Upper lobe of left lung (tissue), 6 donors: Measurements from ENCODE around the gene IPMK. TPM values are rescaled to one million over a fixed set of nuclear protein-coding genes. Genes with fewer than 3 reads are reported as not detected.

ENCODE experiments used
- ATAC-seq, 2 donors: fragments of 200-7000 bp; cut with Tn5 transposase; one replicate each; pipeline ENCODE4 v1.9.1; 2022; ENCODE audit warnings: mild to moderate bottlenecking in 2 of 2, moderate library complexity in 2 of 2; ENCODE audit not compliant: low FRiP score in 2 of 2
- DNase-seq, 2 donors: peaks; one replicate each; pipeline ENCODE4 v3.0.0-alpha.2; 2019 to 2020
- H3K27ac ChIP-seq, 4 donors: fragments of 200-600 bp; sonication (generic); one replicate each; pipeline ENCODE4 v1.5.1; 2016 to 2019
- H3K27me3 ChIP-seq, 4 donors: fragments of 200-600 bp; sonication (generic); one replicate each; pipeline ENCODE4 v1.5.1; 2017 to 2019
- H3K36me3 ChIP-seq, 4 donors: fragments of 200-600 bp; sonication (generic); one replicate each; pipeline ENCODE4 v1.5.1; 2016 to 2019
- H3K4me1 ChIP-seq, 4 donors: fragments of 200-600 bp; sonication (generic); one replicate each; pipeline ENCODE4 v1.5.1; 2018 to 2019
- H3K4me3 ChIP-seq, 4 donors: fragments of 200-600 bp; sonication (generic); one replicate each; pipeline ENCODE4 v1.5.1; 2017 to 2019; ENCODE audit warnings: mild to moderate bottlenecking in 2 of 4, moderate library complexity in 1 of 4
- H3K9me3 ChIP-seq, 4 donors: fragments of 200-600 bp; sonication (generic); one replicate each; pipeline ENCODE4 v1.5.1; 2018 to 2019
- EP300 ChIP-seq, 4 donors: sonication (generic); formaldehyde crosslinking; IDR thresholded peaks; one replicate each; pipeline ENCODE4 v1.5.1; 2017; ENCODE audit warnings: antibody characterized with exemption in 4 of 4, control low read depth in 2 of 4
- POLR2A ChIP-seq, 4 donors: fragments of 450-650 bp; IDR thresholded peaks; one replicate each; pipeline ENCODE4 v1.5.1; 2016 to 2017; ENCODE audit warnings: antibody characterized with exemption in 4 of 4, mild to moderate bottlenecking in 2 of 4
- POLR2AphosphoS5 ChIP-seq, 2 donors: sonication (generic); formaldehyde crosslinking; IDR thresholded peaks; one replicate each; pipeline ENCODE4 v1.5.1; 2017; ENCODE audit warnings: antibody characterized with exemption in 2 of 2
- WGBS, 2 donors: methylation state at CpG; one replicate each; pipeline ENCODE4 v1.1.5; 2017 to 2018; 5-methylcytosine and 5-hydroxymethylcytosine counted together
- total RNA-seq, 6 donors: library from RNA; depleted of rRNA in 4 of 6; stranded (reverse); fragments of >200 nt in 4 of 6; gene quantifications; one replicate each; pipeline versions ENCODE4 v1.1.0 to v1.2.1, GENCODE V29; 2016 to 2021
- TF ChIP-seq, protein P1 (sequence below), 6 experiments: fragments of 450-650 bp in 4 of 6; fragments of 200-600 bp in 2 of 6; sonication (generic) in 2 of 6; IDR thresholded peaks; one replicate each; pipeline ENCODE4 v1.5.1; 2016 to 2019; ENCODE audit warnings: antibody characterized with exemption in 6 of 6
- donor health status: DM: no; HTN: no; CAD: no; lungs with moderate emphysema.
- donor health status: DM: no; HTN: yes; CAD: no; lungs with severe emphysema.

The IPMK gene
- total RNA-seq, 6 donors from 2014 or later: 2.6 to 10.7 (median 5.7) TPM

DNA sequence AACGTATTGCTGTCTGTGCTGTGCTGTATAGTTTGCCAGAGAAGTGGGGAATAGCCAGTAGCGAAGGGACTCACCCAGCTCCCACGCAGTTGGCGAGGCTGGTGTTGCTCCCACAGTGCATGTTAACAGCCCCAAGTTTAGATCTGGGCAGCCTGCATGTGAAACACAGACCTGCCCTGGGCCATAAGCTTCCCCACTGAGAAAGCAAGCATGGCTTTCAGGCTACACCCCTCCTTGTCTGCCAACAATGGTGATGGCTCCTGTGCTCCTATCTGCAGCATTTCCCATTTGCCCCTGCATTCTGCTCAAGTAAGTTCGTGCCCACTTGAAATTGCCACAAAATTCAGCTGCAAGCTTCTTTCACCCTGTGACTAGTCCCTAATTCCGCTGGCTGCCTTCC lies 57.5 kb downstream of the IPMK start:
- Histone ChIP-seq H3K4me3 (no peak overlapping the region), H3K36me3 (peaks cover 0 to 6% (median 0%) of the 10 kb centered on the region in 4 donors), H3K27ac (no peak overlapping the region), H3K9me3 (no peaks in the 10 kb centered on the region), H3K4me1 (no peaks in the 10 kb centered on the region), H3K27me3 (no peaks in the 10 kb centered on the region)
- DNase-seq (no peak), ATAC-seq (no peak)
- 97 to 98% methylated on average over 6 of the region's 6 CpGs for WGBS, 2 donors
- TF ChIP-seq POLR2A (IDR thresholded peaks at IDR 0.05) (no peak), POLR2AphosphoS5 (IDR thresholded peaks at IDR 0.05) (no peak), EP300 (IDR thresholded peaks at IDR 0.05) (no peak)
- TF ChIP-seq, protein P1, sequence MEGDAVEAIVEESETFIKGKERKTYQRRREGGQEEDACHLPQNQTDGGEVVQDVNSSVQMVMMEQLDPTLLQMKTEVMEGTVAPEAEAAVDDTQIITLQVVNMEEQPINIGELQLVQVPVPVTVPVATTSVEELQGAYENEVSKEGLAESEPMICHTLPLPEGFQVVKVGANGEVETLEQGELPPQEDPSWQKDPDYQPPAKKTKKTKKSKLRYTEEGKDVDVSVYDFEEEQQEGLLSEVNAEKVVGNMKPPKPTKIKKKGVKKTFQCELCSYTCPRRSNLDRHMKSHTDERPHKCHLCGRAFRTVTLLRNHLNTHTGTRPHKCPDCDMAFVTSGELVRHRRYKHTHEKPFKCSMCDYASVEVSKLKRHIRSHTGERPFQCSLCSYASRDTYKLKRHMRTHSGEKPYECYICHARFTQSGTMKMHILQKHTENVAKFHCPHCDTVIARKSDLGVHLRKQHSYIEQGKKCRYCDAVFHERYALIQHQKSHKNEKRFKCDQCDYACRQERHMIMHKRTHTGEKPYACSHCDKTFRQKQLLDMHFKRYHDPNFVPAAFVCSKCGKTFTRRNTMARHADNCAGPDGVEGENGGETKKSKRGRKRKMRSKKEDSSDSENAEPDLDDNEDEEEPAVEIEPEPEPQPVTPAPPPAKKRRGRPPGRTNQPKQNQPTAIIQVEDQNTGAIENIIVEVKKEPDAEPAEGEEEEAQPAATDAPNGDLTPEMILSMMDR (IDR thresholded peaks at IDR 0.05): no peak

DNA sequence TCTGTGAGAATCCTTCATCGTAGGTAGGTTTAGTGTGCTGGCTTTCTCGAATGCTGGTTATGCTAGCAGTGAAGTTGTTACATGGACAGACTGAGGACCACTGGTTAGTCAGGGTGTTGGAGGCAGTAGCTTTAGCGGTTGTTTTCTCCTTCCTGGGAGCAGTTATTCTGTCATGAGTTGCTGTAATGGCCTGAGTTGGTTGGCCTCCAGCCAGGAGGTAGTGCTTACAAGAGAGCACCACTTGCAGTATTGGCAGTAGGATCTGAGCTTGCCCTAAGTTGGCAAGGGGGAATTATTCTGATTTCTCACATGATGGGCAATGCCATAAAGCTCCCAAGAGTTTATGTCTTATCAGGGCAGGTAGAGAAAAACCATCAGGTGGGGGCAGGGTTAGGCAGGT lies 58.0 kb downstream of the IPMK start:
- WGBS, 2 donors: 85% methylated on average over 3 of the region's 3 CpGs; no CpG with 5 or more reads in 1 of the 2 donors
- DNase-seq (peak in 1 of 2 donors; percentile 29), ATAC-seq (no peak)
- TF ChIP-seq, protein P1 (IDR thresholded peaks at IDR 0.05): no peak
- TF ChIP-seq POLR2AphosphoS5 (IDR thresholded peaks at IDR 0.05) (no peak), POLR2A (IDR thresholded peaks at IDR 0.05) (no peak), EP300 (IDR thresholded peaks at IDR 0.05) (no peak)
- H3K27ac ChIP-seq: no peak overlapping the region
- H3K4me3 ChIP-seq: no peak overlapping the region
- no peaks in the 10 kb centered on the region for H3K9me3 ChIP-seq
- H3K4me1 ChIP-seq: no peaks in the 10 kb centered on the region
- H3K36me3 ChIP-seq: peaks cover 0 to 6% (median 0%) of the 10 kb centered on the region in 4 donors
- no peaks in the 10 kb centered on the region for H3K27me3 ChIP-seq

DNA sequence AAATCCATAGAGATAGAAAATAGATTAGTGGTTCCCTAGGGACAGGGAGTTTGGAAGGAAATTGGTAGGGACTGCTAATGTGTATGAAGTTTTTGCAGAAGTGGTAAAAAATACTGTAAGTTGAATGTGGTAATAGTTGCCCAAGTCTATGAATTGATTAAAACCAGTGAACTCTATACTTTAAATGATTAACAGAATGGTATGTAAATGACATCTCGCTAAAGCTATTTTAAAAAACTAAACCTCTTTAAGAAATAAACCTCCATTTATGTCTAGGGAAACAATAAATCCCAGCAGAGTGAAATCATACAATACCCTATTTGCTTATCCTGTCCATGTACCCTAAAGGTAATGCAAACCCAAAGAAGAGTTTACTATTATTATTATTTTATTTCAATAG lies 61.4 kb downstream of the IPMK start:
- ATAC-seq: no peak
- no peak for DNase-seq
- H3K4me1 ChIP-seq: no peaks in the 10 kb centered on the region
- no peak overlapping the region for H3K4me3 ChIP-seq
- H3K9me3 ChIP-seq: no peaks in the 10 kb centered on the region
- WGBS, 2 donors: 93 to 96% methylated on average over 1 of the region's 1 CpG
- H3K36me3 ChIP-seq: peaks cover 0 to 6% (median 0%) of the 10 kb centered on the region in 4 donors
- no peak overlapping the region for H3K27ac ChIP-seq
- TF ChIP-seq, protein P1 (IDR thresholded peaks at IDR 0.05): no peak
- no peaks in the 10 kb centered on the region for H3K27me3 ChIP-seq

DNA sequence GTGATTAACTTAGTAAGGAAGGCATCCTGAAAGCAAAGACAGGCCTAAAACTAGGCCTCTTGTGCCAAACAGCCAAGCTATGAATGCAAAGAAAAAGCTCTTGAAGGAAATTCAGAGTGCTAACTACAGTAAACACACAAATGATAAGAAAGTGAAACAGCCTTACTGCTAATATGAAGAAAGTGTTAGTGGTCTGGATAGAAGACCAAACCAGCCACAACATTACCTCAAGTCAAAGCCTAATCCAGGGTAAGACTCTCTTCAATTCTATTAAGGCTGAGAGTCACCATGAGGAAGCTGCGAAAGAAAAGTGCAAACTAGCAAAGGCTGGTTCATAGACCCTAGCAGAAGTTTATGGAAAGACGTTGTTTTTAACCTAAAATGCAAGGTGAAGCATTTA lies 66.0 kb downstream of the IPMK start:
- DNase-seq (no peak), ATAC-seq (no peak)
- Histone ChIP-seq H3K36me3 (peaks cover 0 to 6% (median 0%) of the 10 kb centered on the region in 4 donors), H3K27ac (no peak overlapping the region), H3K4me3 (no peak overlapping the region), H3K4me1 (no peaks in the 10 kb centered on the region), H3K9me3 (no peaks in the 10 kb centered on the region), H3K27me3 (no peaks in the 10 kb centered on the region)
- WGBS, 2 donors: 91 to 94% methylated on average over 2 of the region's 2 CpGs
- TF ChIP-seq EP300 (IDR thresholded peaks at IDR 0.05) (no peak), POLR2A (IDR thresholded peaks at IDR 0.05) (no peak), POLR2AphosphoS5 (IDR thresholded peaks at IDR 0.05) (no peak)
- TF ChIP-seq, protein P1 (IDR thresholded peaks at IDR 0.05): no peak

DNA sequence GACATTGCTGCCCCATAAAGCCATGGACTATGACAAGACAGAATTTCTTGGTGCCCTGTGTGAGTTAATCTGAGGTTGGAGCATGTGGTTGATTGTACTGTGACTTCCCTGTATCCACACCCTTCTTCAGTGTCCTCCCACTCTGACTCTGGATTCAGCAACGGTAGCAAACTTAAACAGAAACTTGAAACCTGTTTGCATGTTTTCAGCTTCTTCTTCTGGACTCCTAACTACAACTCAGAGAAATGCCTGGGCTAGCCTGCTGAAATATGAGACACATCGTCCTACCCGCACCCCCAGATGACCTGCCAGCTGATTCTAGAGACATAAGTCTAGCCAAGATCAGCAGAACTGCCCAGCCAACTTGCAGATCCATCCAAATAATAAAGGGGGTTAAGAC lies 78.4 kb downstream of the IPMK start:
- WGBS, 2 donors: 30 to 34% methylated on average over 3 of the region's 3 CpGs
- DNase-seq (no peak), ATAC-seq (peak in 1 of 2 donors; percentile 57)
- no peaks in the 10 kb centered on the region for H3K27me3 ChIP-seq
- no peak overlapping the region for H3K4me3 ChIP-seq
- no peaks in the 10 kb centered on the region for H3K36me3 ChIP-seq
- no peak overlapping the region for H3K27ac ChIP-seq
- H3K9me3 ChIP-seq: no peaks in the 10 kb centered on the region
- no peaks in the 10 kb centered on the region for H3K4me1 ChIP-seq
- TF ChIP-seq, protein P1 (IDR thresholded peaks at IDR 0.05): no peak
- TF ChIP-seq POLR2A (IDR thresholded peaks at IDR 0.05) (no peak), POLR2AphosphoS5 (IDR thresholded peaks at IDR 0.05) (no peak), EP300 (IDR thresholded peaks at IDR 0.05) (no peak)
